ENCODE measurements around the gene TPP2.

The TPP2 gene

GRCh38 chr13:102696465-102696864 is 99.7 kb downstream of the TPP2 start:
- DNase-seq, result no peak

GRCh38 chr13:102697264-102697663 is 100.5 kb downstream of the TPP2 start:
- no peak for DNase-seq

GRCh38 chr13:102697929-102698648 is 101.3 kb downstream of the TPP2 start:
- no peak for DNase-seq

GRCh38 chr13:102698649-102698980 is 101.8 kb downstream of the TPP2 start:
- DNase-seq, result no peak

- no peak for DNase-seq
These were observed 102.7 kb downstream of the TPP2 start for GRCh38 chr13:102699504-102699903.

- DNase-seq, result peak; percentile 13
These were observed 103.6 kb downstream of the TPP2 start for GRCh38 chr13:102700088-102701031.

- DNase-seq, result no peak
These were observed 104.5 kb downstream of the TPP2 start for GRCh38 chr13:102701331-102701730.

GRCh38 chr13:102702965-102703725 is 106.4 kb downstream of the TPP2 start:
- peak; percentile 19 for DNase-seq

GRCh38 chr13:102703726-102704035 is 106.9 kb downstream of the TPP2 start:
- DNase-seq, result no peak

GRCh38 chr13:102704238-102705058 is 107.7 kb downstream of the TPP2 start:
- peak; percentile 39 for DNase-seq

GRCh38 chr13:102707467-102707866 is 110.7 kb downstream of the TPP2 start:
- no peak for DNase-seq

GRCh38 chr13:102708211-102708610 is 111.4 kb downstream of the TPP2 start:
- DNase-seq, result no peak

GRCh38 chr13:102708991-102709390 is 112.2 kb downstream of the TPP2 start:
- DNase-seq, result no peak

- no peak for DNase-seq
These were observed 112.8 kb downstream of the TPP2 start for GRCh38 chr13:102709536-102709935.

GRCh38 chr13:102710261-102710679 is 113.5 kb downstream of the TPP2 start:
- DNase-seq, result no peak

- peak; percentile 60 for DNase-seq
These were observed 118.7 kb downstream of the TPP2 start for GRCh38 chr13:102715447-102715846.

- no peak for DNase-seq
These were observed 122.0 kb downstream of the TPP2 start for GRCh38 chr13:102718746-102719145.

GRCh38 chr13:102721800-102722231 is 125.0 kb downstream of the TPP2 start:
- peak; percentile 53 for DNase-seq

- DNase-seq, result peak; percentile 60
These were observed 128.1 kb downstream of the TPP2 start for GRCh38 chr13:102724923-102725322.

GRCh38 chr13:102726430-102726829 is 129.6 kb downstream of the TPP2 start:
- peak; percentile 38 for DNase-seq

Measured in MV-4-11 (cell line).